Measurements from ENCODE around the gene GJD3. TPM values are rescaled to one million over a fixed set of nuclear protein-coding genes. Genes with fewer than 3 reads are reported as not detected.
"Not testable (repeated sequence)": the region's sequence is repeated elsewhere in the genome, so short reads cannot be mapped to it uniquely, and the experiment has no call there.

The GJD3 gene
- total RNA-seq (2014; rRNA removed; shearing (Covaris generic); ENCODE audit: low replicate concordance) = not detected in 2 replicates

- in situ Hi-C loops (cut with HindIII; ENCODE audit: low pct_unique_long_range_greater_than_20kb, low sequenced_read_pairs) = no loop called here
- no peak for DNase-seq (ENCODE audit: low read depth)
Measured at GRCh38 chr17:40364121-40364861, at the start of gene GJD3. Gene GJD3 (minus strand): TSS chr17:40364737. CDS start chr17:40363815, 922 bp downstream.

GRCh38 chr17:40414312-40414711 is 49.8 kb upstream of the GJD3 start:
- in situ Hi-C loops (cut with HindIII; ENCODE audit: low pct_unique_long_range_greater_than_20kb, low sequenced_read_pairs); DNase-seq (ENCODE audit: low read depth): not testable (repeated sequence)

GRCh38 chr17:40412880-40413279 is 48.3 kb upstream of the GJD3 start:
- no peak for DNase-seq (ENCODE audit: low read depth)
- in situ Hi-C loops (cut with HindIII; ENCODE audit: low pct_unique_long_range_greater_than_20kb, low sequenced_read_pairs) = no loop called here

DNA sequence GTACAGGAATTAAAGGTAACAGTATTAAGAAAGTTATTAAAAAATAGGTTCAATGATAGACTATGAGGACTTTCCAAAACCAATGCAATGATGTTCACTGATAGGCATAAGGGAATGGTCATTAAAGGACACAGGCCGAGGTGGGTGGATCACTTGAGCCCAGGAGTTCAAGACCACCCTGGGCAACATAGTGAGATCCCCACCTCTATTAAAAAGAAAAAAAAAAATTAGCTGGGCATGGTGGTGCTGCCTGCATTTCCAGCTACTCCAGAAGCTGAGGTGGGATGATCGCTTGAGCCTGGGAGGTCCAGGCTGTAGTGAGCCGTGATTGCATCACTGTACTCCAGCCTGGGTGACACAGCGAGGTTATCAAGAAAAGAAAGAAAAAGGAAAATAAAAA is 47.3 kb upstream of the GJD3 start:
- in situ Hi-C loops (cut with HindIII; ENCODE audit: low pct_unique_long_range_greater_than_20kb, low sequenced_read_pairs) = no loop called here
- no peak for DNase-seq (ENCODE audit: low read depth)

GRCh38 chr17:40410082-40410481 is 45.5 kb upstream of the GJD3 start:
- in situ Hi-C loops (cut with HindIII; ENCODE audit: low pct_unique_long_range_greater_than_20kb, low sequenced_read_pairs) = no loop called here
- DNase-seq (ENCODE audit: low read depth) = no peak

- DNase-seq (ENCODE audit: low read depth); in situ Hi-C loops (cut with HindIII; ENCODE audit: low pct_unique_long_range_greater_than_20kb, low sequenced_read_pairs): not testable (repeated sequence)
Measured at GRCh38 chr17:40409540-40409939, 45.0 kb upstream of the GJD3 start.

DNA sequence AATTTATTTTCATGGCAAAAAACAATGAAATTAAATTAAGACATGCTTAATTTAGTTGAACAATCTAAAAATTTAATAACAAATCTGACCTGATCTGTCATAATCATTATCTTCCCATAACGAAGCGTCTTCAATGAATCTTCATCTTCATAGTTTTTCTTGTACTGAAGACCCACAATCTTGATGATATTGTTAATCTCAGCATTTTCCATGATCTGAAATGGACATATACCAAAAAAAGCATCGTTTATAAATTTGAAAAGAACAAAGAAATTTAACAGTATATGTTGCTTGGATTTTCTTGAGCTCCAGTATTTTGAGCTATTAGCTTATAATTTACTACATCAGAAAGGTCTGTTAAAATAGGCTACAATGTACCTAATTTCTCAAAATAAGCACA is 42.9 kb upstream of the GJD3 start:
- in situ Hi-C loops (cut with HindIII; ENCODE audit: low pct_unique_long_range_greater_than_20kb, low sequenced_read_pairs) = no loop called here
- DNase-seq (ENCODE audit: low read depth) = no peak

DNA sequence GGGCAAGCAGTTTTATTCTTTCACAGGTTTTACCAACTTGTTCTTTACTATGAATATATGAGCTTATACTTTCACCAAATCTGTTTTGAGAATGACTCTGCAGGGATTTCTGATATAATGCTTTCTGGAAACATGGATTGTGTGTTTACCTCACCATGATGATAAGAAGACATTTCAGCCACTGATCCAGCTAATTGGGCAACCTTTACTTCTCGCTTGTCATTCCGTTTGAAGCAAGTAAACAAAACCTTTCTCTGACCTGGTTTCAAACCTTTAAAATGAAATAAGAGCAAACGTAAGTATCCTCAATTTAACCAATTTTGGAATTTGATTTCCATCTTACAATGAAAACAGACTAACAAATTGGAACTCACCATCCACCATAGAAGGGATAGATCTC is 39.5 kb upstream of the GJD3 start:
- in situ Hi-C loops (cut with HindIII; ENCODE audit: low pct_unique_long_range_greater_than_20kb, low sequenced_read_pairs) = no loop called here
- DNase-seq (ENCODE audit: low read depth) = no peak

DNA sequence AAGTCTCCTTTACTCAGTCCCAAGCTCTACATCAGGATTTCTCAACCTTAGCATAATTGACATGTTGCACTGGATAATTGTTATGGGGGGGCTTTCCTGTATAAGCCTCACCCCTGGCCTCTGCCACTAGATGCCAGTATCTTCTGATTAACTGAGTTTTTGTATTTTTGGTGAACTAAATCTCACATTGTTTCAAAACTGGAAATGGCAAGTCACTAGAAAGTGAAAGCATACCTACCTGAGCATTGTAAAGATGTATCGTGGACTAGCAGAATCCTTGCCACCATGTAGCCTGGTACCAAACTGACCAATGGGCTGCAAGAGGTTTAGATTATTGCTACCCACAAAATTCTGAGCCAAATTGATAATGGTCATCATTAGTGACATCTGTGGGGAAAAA is 38.1 kb upstream of the GJD3 start:
- in situ Hi-C loops (cut with HindIII; ENCODE audit: low pct_unique_long_range_greater_than_20kb, low sequenced_read_pairs) = no loop called here
- no peak for DNase-seq (ENCODE audit: low read depth)

- in situ Hi-C loops (cut with HindIII; ENCODE audit: low pct_unique_long_range_greater_than_20kb, low sequenced_read_pairs) = no loop called here
- peak; percentile 52 for DNase-seq (ENCODE audit: low read depth)
Measured at GRCh38 chr17:40399185-40399584, 34.6 kb upstream of the GJD3 start.

GRCh38 chr17:40386555-40386954 is 22.0 kb upstream of the GJD3 start:
- in situ Hi-C loops (cut with HindIII; ENCODE audit: low pct_unique_long_range_greater_than_20kb, low sequenced_read_pairs) = not testable (repeated sequence)

GRCh38 chr17:40382251-40382650 is 17.7 kb upstream of the GJD3 start:
- in situ Hi-C loops (cut with HindIII; ENCODE audit: low pct_unique_long_range_greater_than_20kb, low sequenced_read_pairs) = no loop called here
- DNase-seq (ENCODE audit: low read depth) = peak; percentile 11

More at GRCh38 chr17:40386555-40386954, 22.0 kb upstream of the GJD3 start:
- DNase-seq (ENCODE audit: low read depth) = not testable (repeated sequence)

- in situ Hi-C loops (cut with HindIII; ENCODE audit: low pct_unique_long_range_greater_than_20kb, low sequenced_read_pairs) = no loop called here
- no peak for DNase-seq (ENCODE audit: low read depth)
Measured at GRCh38 chr17:40378966-40379365, 14.4 kb upstream of the GJD3 start.

DNA sequence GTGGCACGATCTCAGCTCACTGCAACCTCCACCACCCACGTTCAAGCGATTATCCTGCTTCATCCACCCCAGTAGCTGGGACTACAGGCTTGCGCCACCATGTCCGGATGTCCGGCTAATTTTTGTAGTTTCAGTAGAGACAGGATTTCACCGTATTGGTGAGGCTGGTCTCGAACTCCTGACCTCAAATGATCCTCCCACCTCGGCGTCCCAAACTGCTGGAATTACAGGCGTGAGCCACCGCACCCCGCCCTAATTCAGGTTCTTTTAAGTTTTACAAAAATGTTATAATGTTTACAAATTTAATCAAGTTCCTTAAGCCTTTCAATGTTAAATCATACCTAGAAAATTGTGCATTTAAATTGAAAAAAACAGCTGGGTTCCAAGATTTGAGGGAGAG is 13.3 kb upstream of the GJD3 start:
- in situ Hi-C loops (cut with HindIII; ENCODE audit: low pct_unique_long_range_greater_than_20kb, low sequenced_read_pairs) = no loop called here
- no peak for DNase-seq (ENCODE audit: low read depth)

- in situ Hi-C loops (cut with HindIII; ENCODE audit: low pct_unique_long_range_greater_than_20kb, low sequenced_read_pairs); DNase-seq (ENCODE audit: low read depth): not testable (repeated sequence)
Measured at GRCh38 chr17:40376541-40376940, 12.0 kb upstream of the GJD3 start.

- in situ Hi-C loops (cut with HindIII; ENCODE audit: low pct_unique_long_range_greater_than_20kb, low sequenced_read_pairs); DNase-seq (ENCODE audit: low read depth): not testable (repeated sequence)
Measured at GRCh38 chr17:40375786-40376185, 11.2 kb upstream of the GJD3 start.

DNA sequence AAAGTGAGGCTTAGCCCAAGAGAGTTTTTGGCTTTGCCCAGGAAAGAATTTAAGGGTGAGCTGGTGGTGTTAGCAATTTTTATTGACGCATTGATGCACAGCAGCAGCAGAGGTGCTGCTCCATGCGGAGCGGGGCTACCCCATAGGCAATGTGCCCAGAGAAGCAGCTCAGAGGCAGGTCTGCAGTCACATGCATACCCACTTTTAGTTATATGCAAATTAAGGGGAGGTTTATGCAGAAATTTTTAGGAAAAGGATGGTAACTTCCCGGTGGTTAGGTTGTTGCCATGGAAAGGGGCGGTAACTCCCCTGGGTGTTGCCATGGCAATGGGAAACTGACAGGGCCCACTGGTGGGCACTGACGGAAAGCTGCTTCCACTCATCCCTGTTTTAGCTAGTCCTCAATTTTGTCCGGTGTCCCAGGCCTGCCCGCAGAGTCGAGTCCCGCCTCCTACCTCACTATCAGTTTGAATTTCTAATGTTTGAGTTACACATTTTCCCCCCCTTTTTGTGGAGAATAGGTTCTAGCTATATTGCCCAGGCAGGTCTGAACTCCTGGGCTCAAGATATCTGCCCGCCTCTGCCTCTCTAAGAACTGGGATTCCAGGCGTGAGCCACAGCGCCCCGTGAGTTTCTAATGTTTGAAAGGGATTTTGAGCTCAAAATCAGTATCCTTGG is 10.4 kb upstream of the GJD3 start:
- in situ Hi-C loops (cut with HindIII; ENCODE audit: low pct_unique_long_range_greater_than_20kb, low sequenced_read_pairs) = no loop called here
- no peak for DNase-seq (ENCODE audit: low read depth)

DNA sequence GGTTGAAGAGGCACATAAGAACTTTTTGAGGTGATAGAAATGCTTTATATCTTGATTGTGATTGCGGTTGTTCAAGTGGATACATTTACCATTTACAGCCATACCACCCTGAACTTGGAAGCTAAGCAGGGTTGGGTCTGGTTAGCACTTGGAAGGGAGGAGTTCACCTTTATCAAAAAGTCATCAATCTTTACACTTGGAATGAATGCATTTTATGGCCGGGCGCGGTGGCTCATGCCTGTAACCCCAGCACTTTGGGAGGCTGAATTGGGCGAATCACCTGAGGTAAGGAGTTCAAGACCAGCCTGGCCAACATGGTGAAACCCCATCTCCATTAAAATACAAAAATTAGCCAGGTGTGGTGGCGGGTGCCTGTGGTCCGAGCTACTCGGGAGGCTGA is 9.5 kb upstream of the GJD3 start:
- in situ Hi-C loops (cut with HindIII; ENCODE audit: low pct_unique_long_range_greater_than_20kb, low sequenced_read_pairs) = no loop called here
- no peak for DNase-seq (ENCODE audit: low read depth)

GRCh38 chr17:40373324-40373723 is 8.8 kb upstream of the GJD3 start:
- in situ Hi-C loops (cut with HindIII; ENCODE audit: low pct_unique_long_range_greater_than_20kb, low sequenced_read_pairs) = no loop called here
- no peak for DNase-seq (ENCODE audit: low read depth)

DNA sequence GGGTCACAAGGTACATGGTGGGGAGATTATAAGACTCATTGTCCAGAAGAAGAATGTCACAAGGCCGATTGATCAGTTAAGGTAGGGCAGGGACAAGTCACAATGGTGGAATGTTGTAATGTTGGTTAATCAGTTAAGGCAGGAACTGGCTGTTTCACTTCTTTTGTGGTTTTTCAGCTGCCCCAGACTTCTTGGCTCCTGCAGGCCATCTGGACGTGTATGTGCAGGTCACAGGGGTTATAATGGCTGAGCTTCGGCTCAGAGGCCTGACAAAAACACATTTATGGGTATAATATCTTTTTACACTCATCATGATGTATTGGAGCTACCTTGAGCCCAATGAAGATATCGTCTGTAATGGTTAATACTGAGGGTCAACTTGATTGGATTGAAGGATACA is 8.1 kb upstream of the GJD3 start:
- DNase-seq (ENCODE audit: low read depth); in situ Hi-C loops (cut with HindIII; ENCODE audit: low pct_unique_long_range_greater_than_20kb, low sequenced_read_pairs): not testable (repeated sequence)

Measured in Caki2 (cell line).